Activated naive CD8-positive, alpha-beta T cell treated with anti-CD3 and anti-CD28 coated beads, Interleukin-2, amount 50 U/mL, for 24 hours (primary cell): ENCODE data around the gene HPS1.
A peak's percentile ranks its signal among the peaks of the same experiment; 100 is the strongest.

ENCODE experiments used
- ATAC-seq: fragments of 150-1000 bp; cut with Tn5 transposase; one replicate; pipeline ENCODE4 v1.10.0; 2021
- DNase-seq: peaks from one replicate; pipeline ENCODE4 v3.0.0; 2021
- H3K27ac Mint-ChIP-seq: one replicate; pipeline ENCODE4 v1.8.0; 2021; ENCODE audit warnings: mild to moderate bottlenecking, mixed read lengths
- H3K27me3 Mint-ChIP-seq: one replicate; pipeline ENCODE4 v1.8.0; 2021; ENCODE audit warnings: mixed read lengths
- H3K36me3 Mint-ChIP-seq: one replicate; pipeline ENCODE4 v1.8.0; 2021; ENCODE audit warnings: low read depth, mixed read lengths
- H3K4me1 Mint-ChIP-seq: one replicate; pipeline ENCODE4 v1.8.0; 2021; ENCODE audit warnings: mixed read lengths
- H3K4me3 Mint-ChIP-seq: one replicate; pipeline ENCODE4 v1.8.0; 2021; ENCODE audit warnings: mild to moderate bottlenecking, moderate library complexity, mixed read lengths
- H3K9me3 Mint-ChIP-seq: one replicate; pipeline ENCODE4 v1.8.0; 2021; ENCODE audit warnings: mixed read lengths

Gene HPS1

DNA sequence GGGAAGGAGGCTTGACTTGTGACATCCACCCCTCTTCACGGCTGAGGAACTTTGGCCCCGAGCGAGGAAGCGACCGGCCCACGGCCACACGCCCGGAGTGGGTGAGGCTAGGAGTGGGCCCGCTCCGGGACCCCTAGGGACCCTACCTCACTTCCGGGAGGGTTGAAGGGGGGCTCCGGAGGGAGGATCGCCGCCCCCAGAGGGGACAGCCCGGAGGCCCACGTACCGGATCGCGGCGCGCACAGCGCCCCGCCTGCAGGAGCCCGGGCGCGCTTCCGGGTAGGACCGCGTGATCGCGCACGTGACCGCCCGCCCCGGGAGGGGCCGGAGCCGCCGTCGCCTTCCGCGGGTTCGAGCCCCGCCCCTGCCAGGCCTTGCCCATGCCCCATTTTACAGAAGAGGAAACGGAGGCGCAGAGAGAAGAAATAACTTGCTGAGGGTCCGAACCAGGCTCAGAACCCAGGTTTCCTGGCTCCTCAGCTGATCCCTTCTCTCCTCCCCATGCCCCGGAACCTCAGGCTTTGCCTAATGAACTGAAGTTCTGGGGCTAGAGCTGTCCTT, at the start of gene HPS1:
HPS1 (minus strand) TSS at position 275 of the 561 bp plus-strand sequence. CDS start 3,695 bp downstream, outside the sequence.
- Mint-ChIP-seq H3K27me3 (peaks cover 5% of the 10 kb centered on the region), H3K27ac (peak within 1 kb of the TSS; percentile 87), H3K9me3 (no peaks in the 10 kb centered on the region), H3K36me3 (peaks cover 28% of the 10 kb centered on the region), H3K4me1 (peaks cover 44% of the 10 kb centered on the region), H3K4me3 (peak within 1 kb of the TSS; percentile 88)
- DNase-seq (peak; percentile 89), ATAC-seq (peak; percentile 97)

DNA sequence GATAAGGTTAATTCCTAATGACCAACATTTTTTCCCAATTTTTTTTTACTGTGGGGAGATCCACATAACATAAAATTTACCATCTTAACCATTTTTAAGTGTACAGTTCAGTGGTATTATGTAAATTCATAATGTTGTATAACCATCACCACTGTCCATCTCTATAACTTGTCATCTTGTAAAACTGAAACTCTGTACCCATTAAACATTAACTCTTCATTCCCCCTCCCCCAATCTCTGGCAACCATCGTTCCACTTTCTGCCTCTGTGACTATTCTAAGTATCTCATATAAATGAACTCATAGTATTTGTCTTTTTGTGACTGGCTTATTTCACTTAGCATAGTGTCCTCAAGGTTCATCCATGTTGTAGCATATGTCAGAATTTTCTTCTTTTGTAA, 46.0 kb upstream of the HPS1 start:
- Mint-ChIP-seq H3K27ac (no peak overlapping the region), H3K27me3 (peaks cover 6% of the 10 kb centered on the region), H3K4me3 (no peak overlapping the region), H3K36me3 (peaks cover 5% of the 10 kb centered on the region), H3K9me3 (peaks cover 26% of the 10 kb centered on the region), H3K4me1 (no peaks in the 10 kb centered on the region)
- DNase-seq, result no peak
- ATAC-seq, result no peak

DNA sequence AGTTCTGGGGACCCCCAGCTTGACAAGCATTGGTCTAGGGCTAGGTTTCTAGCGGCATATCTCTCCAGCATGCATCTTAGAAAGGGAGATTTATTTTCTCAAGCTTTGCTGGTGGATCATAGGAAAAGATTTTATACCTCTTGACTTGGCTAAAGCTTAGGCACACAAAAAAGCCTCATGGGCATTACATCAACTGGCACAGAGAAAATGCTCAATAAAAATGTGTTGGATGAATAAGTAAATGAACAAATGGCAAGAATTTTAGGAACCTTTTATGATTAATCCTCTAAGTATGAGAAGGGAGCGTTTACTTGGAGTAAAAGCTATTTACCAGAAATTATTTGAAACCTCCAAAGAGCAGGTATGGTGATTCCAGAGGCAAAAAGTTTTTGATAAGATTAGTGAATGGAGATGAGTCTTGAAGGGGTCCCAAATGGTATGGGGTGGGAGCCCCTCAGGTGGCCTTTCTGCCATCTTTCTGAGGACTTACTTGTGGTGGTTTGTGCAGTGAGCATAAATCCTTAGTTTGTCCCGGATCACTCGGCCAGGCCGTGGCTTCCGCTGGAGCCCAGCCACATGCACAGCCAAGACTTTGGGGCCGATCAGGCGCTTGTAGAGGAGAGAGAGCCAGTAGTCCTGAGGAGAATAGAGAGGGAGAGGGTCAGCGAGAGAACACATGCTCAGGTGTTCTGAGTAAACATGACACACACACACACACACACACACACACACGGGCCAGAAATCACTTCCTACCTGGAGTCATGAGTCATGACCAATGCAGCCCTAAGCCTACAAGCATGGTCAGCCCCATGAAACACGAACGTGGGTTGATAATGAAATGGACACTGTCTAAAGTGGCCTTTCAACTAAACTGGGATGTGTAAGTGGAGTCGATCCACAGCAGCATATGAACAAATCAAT, 43.1 kb upstream of the HPS1 start:
- peaks cover 8% of the 10 kb centered on the region for H3K9me3 Mint-ChIP-seq
- no peak for DNase-seq
- no peaks in the 10 kb centered on the region for H3K36me3 Mint-ChIP-seq
- no peak overlapping the region for H3K4me3 Mint-ChIP-seq
- no peak for ATAC-seq
- no peaks in the 10 kb centered on the region for H3K4me1 Mint-ChIP-seq
- H3K27me3 Mint-ChIP-seq, result peaks cover 6% of the 10 kb centered on the region
- no peak overlapping the region for H3K27ac Mint-ChIP-seq

DNA sequence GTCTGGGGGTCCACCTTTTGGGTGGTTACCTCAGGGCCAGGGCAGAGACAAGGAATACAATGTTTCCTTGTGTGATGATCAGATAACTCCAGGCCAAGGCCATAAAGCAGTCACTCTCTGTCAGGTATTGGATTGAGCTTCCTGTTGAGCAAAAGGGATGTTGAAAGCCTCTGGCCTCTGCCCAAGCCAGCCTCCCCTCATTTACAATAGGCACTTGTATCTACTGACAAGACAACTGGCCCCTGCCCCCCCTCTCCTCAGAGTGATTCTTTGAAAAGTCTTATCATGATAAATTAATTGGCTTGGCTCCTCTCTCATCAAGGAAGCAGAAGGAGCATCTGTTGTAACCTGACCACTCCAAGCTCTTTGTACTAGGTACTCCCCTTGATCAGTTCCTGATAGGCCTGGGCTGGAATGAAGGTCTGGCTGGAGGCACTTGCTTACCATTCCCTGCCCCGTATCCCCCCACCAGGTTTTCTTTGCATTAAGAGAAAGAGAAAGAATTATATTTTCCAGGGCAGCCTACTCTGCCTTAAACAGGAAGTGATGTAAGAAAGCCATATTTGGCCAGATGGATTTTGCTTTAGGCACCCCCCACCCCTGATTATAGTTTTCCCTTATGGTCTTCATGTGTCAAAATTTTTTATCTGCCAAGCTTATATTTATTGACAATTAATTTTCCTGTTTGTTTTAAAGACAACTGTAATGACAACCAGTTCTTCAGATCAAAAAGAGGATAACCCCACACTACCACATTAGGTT, 42.1 kb upstream of the HPS1 start:
- DNase-seq, result no peak
- Mint-ChIP-seq H3K36me3 (no peaks in the 10 kb centered on the region), H3K27ac (no peak overlapping the region), H3K9me3 (peaks cover 4% of the 10 kb centered on the region), H3K4me3 (no peak overlapping the region), H3K4me1 (no peaks in the 10 kb centered on the region), H3K27me3 (peaks cover 5% of the 10 kb centered on the region)
- no peak for ATAC-seq

DNA sequence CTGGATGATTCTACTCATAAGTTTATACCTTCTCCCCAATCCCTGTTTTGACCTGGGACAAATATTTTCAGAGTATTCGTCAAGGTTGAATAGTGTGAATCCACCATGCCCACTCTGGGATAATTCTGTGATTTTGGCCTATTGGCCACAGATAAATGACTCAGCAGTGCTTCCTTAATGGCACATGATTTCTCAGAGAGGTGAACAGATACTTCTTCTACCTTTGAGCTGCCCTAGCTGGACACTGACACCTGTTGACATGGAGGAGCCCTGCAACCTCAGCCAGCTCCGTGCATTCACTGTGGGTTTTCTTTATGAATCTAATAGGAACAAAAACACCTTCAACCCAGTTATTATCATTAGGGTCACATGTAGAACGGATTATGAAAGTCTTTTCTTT, 40.9 kb upstream of the HPS1 start:
- H3K9me3 Mint-ChIP-seq, result peaks cover 6% of the 10 kb centered on the region
- H3K4me1 Mint-ChIP-seq, result peaks cover under 1% of the 10 kb centered on the region
- DNase-seq (no peak), ATAC-seq (no peak)
- H3K36me3 Mint-ChIP-seq, result no peaks in the 10 kb centered on the region
- peaks cover 5% of the 10 kb centered on the region for H3K27me3 Mint-ChIP-seq
- no peak overlapping the region for H3K27ac Mint-ChIP-seq
- H3K4me3 Mint-ChIP-seq, result no peak overlapping the region

DNA sequence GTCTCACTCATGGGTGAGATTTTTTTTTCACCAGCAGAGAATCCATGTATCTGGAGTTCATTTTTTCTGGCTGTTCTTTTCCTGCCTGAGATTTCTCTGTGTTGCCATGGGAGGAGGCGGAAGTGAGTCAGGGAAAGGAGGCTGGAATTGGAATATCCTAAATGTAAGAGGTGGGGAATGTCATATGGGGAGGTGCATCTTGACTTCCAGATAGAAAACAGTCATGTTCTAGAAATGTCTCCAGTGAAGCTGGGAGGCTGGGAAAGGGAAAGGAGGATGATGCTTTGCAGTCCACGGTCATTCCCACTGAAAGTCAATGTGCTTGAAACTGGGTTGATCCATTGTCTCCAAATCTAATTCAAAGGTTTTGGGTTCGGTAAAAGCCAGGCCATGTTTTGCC, 39.7 kb upstream of the HPS1 start:
- H3K4me3 Mint-ChIP-seq, result no peak overlapping the region
- peaks cover 5% of the 10 kb centered on the region for H3K9me3 Mint-ChIP-seq
- H3K4me1 Mint-ChIP-seq, result peaks cover 4% of the 10 kb centered on the region
- no peak overlapping the region for H3K27ac Mint-ChIP-seq
- ATAC-seq (no peak), DNase-seq (no peak)
- peaks cover 5% of the 10 kb centered on the region for H3K27me3 Mint-ChIP-seq
- no peaks in the 10 kb centered on the region for H3K36me3 Mint-ChIP-seq

DNA sequence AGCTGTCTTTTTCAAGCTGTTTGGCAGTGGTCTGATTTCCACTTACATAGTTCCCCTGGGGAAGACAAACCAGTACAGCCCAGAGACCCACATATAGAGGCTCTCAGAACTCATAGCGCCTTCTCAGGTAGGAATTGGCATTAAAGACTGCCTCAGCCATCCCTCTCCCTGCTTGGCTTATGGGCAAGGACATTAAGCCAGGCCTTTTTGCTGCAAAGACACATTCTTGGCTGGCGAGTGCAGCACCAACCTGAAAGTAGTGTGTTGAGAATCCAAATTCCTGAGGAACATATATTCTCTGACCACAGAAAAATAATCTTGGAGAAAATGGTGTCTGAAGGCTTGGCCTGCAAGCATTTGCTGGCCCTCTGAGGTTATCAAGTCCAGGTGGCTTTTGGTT, 39.2 kb upstream of the HPS1 start:
- Mint-ChIP-seq H3K4me3 (no peak overlapping the region), H3K4me1 (peaks cover 4% of the 10 kb centered on the region), H3K9me3 (peaks cover 5% of the 10 kb centered on the region), H3K27me3 (peaks cover 5% of the 10 kb centered on the region), H3K36me3 (no peaks in the 10 kb centered on the region), H3K27ac (no peak overlapping the region)
- DNase-seq (no peak), ATAC-seq (no peak)

DNA sequence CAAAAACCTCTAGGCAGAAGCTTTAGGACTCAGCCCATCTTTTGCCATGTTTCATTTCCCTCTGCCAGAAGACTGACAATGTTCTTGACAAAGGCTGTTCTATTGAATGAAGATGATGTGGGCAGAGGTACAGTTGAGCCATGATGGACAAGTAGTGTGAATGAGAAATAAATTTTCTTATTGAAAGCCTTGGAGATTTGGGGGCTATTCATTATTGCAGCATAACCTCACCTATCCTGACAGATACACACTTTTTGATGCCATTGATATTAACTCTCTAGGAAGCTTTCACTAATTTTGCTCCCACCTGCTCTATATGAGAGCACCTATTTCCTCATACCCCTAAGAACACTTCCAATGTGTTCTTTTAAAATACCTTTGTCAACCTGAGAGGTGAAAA, 36.9 kb upstream of the HPS1 start:
- H3K4me3 Mint-ChIP-seq, result no peak overlapping the region
- peaks cover 5% of the 10 kb centered on the region for H3K9me3 Mint-ChIP-seq
- peaks cover 2% of the 10 kb centered on the region for H3K27me3 Mint-ChIP-seq
- no peak for ATAC-seq
- no peak for DNase-seq
- H3K27ac Mint-ChIP-seq, result no peak overlapping the region
- no peaks in the 10 kb centered on the region for H3K36me3 Mint-ChIP-seq
- peaks cover 4% of the 10 kb centered on the region for H3K4me1 Mint-ChIP-seq

DNA sequence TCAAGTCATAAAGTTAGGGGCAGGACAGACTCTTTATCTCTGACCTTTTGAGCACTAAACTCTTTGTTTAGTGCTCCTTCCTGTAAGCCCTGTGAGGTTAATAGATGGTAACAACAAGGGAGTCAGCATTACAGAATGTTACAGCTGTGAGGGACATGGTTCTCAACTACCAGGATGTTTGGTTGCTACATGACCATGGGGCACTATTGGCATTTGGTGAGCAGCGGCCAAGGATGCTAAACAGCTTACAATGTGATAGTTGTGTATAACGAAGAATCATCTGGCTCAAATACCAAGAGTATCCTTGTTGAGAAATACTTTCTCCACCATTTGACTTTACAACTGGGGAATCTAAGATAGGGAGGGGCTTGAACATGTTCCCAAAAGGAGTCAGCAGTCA, 35.4 kb upstream of the HPS1 start:
- Mint-ChIP-seq H3K4me3 (no peak overlapping the region), H3K27me3 (no peaks in the 10 kb centered on the region), H3K27ac (no peak overlapping the region), H3K36me3 (no peaks in the 10 kb centered on the region), H3K9me3 (peaks cover 5% of the 10 kb centered on the region), H3K4me1 (peaks cover 4% of the 10 kb centered on the region)
- ATAC-seq (no peak), DNase-seq (no peak)

DNA sequence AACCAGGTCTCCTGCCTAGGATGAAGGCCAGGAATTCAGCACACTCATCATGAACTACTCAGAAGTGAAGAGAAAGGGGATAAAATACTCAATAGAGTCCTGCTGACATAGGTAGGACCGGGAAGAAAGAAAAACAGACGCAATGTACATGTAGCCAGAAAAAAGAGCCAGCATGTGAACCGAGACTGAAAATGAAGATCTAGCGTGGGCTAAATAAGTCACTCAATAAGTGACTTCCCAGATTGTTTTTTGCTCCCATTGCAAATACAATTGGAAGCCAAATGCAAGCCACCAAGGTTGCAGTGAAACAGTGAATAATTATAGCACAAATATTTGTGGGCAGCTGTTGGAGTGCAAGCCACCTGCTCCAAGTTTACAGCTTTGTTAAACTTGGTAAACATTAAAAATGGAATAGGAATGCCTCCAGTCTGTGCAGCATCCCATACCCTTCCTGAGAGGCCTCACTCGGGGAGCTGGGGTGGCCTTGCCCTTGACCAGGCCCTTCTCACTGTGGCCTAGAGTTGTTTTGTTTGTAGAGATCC, 34.7 kb upstream of the HPS1 start:
- H3K36me3 Mint-ChIP-seq, result no peaks in the 10 kb centered on the region
- no peaks in the 10 kb centered on the region for H3K27me3 Mint-ChIP-seq
- peaks cover 5% of the 10 kb centered on the region for H3K9me3 Mint-ChIP-seq
- DNase-seq, result no peak
- H3K4me1 Mint-ChIP-seq, result peaks cover 4% of the 10 kb centered on the region
- no peak for ATAC-seq
- peak overlapping the region; percentile 47 for H3K27ac Mint-ChIP-seq
- no peak overlapping the region for H3K4me3 Mint-ChIP-seq

DNA sequence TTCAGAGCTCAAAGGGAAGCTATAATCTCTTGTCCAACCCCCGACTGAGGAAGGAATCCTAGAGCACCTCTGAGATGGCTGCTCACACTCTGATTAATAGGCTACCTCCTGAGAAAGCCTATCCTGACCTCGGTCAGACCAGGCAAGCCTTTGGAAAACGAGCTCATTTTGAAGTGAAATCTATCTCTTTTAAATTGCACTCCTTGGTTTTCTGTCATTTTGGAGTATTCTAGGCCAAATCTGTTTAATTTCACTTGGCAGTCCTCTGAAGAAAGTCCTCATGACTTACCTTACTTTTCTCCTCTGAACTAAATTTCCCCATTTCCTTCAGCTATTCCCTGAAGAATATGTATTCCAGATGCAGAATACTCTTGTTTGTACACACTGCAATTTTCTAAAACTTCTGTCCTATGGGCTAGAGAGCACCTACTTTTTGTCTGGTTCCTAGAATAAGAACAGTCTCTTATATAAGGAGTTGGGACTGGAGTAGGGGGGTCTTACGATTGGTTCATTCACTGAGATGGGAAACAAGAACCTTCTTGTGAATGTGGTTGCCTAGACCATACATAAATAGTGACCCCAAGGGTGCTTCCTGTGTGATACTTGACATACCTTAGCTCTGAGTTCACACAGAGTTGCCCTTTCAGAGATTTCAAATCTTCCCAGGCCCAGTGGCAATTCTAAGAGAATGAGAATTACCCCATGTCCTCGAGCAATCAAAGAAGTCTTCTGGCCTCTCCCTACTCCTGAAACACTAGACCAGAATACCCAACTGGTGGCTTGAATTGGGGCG, 31.9 kb upstream of the HPS1 start:
- Mint-ChIP-seq H3K4me3 (no peak overlapping the region), H3K4me1 (peaks cover 11% of the 10 kb centered on the region), H3K27me3 (no peaks in the 10 kb centered on the region), H3K27ac (no peak overlapping the region), H3K9me3 (peaks cover 3% of the 10 kb centered on the region), H3K36me3 (no peaks in the 10 kb centered on the region)
- no peak for ATAC-seq
- DNase-seq, result no peak

DNA sequence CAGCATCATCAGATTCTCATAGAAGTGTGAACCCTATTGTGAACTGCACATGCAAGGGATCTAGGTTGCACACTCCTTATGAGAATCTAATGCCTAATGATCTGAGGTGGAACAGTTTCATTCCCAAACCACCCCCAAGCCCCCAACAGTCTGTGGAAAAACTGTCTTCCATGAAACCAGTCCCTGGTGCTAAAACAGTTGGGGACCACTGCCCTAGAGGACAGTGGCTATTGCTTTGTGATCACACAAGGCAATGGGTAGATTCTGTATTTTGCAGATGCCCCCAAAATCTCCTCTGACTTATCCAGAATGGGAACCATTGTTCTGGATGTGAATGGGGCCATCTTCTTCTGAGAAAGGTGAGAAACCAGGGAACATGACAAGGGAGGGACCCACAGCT, 31.1 kb upstream of the HPS1 start:
- H3K9me3 Mint-ChIP-seq, result no peaks in the 10 kb centered on the region
- ATAC-seq (no peak), DNase-seq (no peak)
- no peak overlapping the region for H3K27ac Mint-ChIP-seq
- H3K4me1 Mint-ChIP-seq, result peaks cover 11% of the 10 kb centered on the region
- H3K36me3 Mint-ChIP-seq, result no peaks in the 10 kb centered on the region
- H3K27me3 Mint-ChIP-seq, result no peaks in the 10 kb centered on the region
- H3K4me3 Mint-ChIP-seq, result no peak overlapping the region

DNA sequence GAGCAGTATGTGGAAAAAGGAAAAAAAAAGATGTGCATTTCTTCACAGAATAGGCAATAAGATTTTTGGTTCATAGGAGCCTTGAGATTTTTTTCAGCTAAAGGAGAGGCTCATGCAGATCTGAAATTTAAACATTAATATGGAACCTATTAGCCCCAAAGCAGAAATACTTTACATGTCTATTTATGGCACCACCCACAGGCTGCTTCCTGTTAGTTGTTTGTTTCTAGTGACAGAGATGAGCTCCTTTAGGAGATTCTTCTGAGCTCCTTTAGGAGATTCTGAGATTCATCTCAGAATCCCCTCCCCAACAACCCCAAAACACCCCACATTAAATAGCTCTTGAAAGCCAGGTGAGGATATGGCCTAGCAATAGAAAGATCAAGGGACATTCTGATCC, 27.9 kb upstream of the HPS1 start:
- H3K27ac Mint-ChIP-seq, result no peak overlapping the region

DNA sequence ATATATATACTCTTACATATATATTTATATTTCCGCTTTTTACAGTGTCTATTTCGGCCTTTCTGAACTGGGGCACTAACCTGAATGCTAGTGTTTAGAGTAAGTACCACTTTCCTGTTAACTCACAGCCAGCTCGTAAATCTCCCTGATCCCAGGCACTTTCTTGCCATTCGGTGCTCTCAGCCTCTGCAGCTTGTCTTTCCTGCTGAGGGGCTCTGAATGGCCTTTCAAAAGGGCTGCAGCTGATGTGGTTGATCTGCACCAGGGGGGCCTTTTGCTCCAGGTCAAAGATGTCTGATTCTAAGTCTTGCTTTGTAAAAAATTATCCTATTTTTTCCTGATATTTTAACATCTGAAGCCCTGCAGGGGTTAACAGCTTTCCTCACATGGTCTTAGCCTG, 25.5 kb upstream of the HPS1 start:
- Mint-ChIP-seq H3K27ac (no peak overlapping the region), H3K36me3 (no peaks in the 10 kb centered on the region), H3K9me3 (no peaks in the 10 kb centered on the region), H3K27me3 (peaks cover 11% of the 10 kb centered on the region), H3K4me1 (peaks cover 17% of the 10 kb centered on the region), H3K4me3 (no peak overlapping the region)
- ATAC-seq (no peak), DNase-seq (no peak)

More for the DNA sequence above, 27.9 kb upstream of the HPS1 start:
- Mint-ChIP-seq H3K4me1 (peaks cover 7% of the 10 kb centered on the region), H3K27me3 (peaks cover 5% of the 10 kb centered on the region), H3K4me3 (no peak overlapping the region), H3K9me3 (no peaks in the 10 kb centered on the region), H3K36me3 (no peaks in the 10 kb centered on the region)
- no peak for DNase-seq
- ATAC-seq, result no peak
